Lower leg skin (tissue), 3 donors: ENCODE measurements around the gene KNSTRN.

Experiments
- CTCF ChIP-seq, 3 donors: fragments of 450-650 bp; IDR thresholded peaks; one replicate each; pipeline ENCODE4 v1.5.1; 2016; ENCODE audit warnings: antibody characterized with exemption in 3 of 3, mild to moderate bottlenecking in 3 of 3, moderate library complexity in 2 of 3
- POLR2A ChIP-seq, 2 donors: fragments of 450-650 bp; IDR thresholded peaks; one replicate each; pipeline ENCODE4 v1.6.1; 2016 to 2017; ENCODE audit warnings: antibody characterized with exemption in 2 of 2, mild to moderate bottlenecking in 1 of 2, moderate library complexity in 1 of 2

GRCh38 chr15:40416056-40416455 lies 33.5 kb downstream of the KNSTRN start:
- TF ChIP-seq CTCF (IDR thresholded peaks at IDR 0.05) (no peak), POLR2A (IDR thresholded peaks at IDR 0.05) (no peak)
